Activated CD4-positive, alpha-beta T cell treated with anti-CD3 and anti-CD28 coated beads, Interleukin-2, Interleukin-6, amounts not matched to agents 100 ng/mL and 50 ng/mL, durations not matched to agents 16 hours and 8 hours (primary cell): ENCODE data around the gene SPATA13.
A peak's percentile ranks its signal among the peaks of the same experiment; 100 is the strongest.

Experiments used
- DNase-seq: peaks from one replicate; pipeline ENCODE4 v3.0.0-alpha.2; 2020

Gene SPATA13

GRCh38 chr13:24142453-24142852, 18.1 kb upstream of the SPATA13 start:
- DNase-seq, result no peak

GRCh38 chr13:24142886-24143285, 17.6 kb upstream of the SPATA13 start:
- no peak for DNase-seq

GRCh38 chr13:24145240-24145639, 15.3 kb upstream of the SPATA13 start:
- no peak for DNase-seq

GRCh38 chr13:24145674-24146073, 14.8 kb upstream of the SPATA13 start:
- DNase-seq, result no peak

GRCh38 chr13:24146961-24147569, 13.5 kb upstream of the SPATA13 start:
- DNase-seq, result no peak

- DNase-seq, result no peak
Observed at GRCh38 chr13:24147570-24147963, 13.0 kb upstream of the SPATA13 start.

GRCh38 chr13:24148414-24149235, 11.9 kb upstream of the SPATA13 start:
- DNase-seq, result no peak

- no peak for DNase-seq
Observed at GRCh38 chr13:24149246-24150032, 11.1 kb upstream of the SPATA13 start.

GRCh38 chr13:24150572-24150971, 9.9 kb upstream of the SPATA13 start:
- DNase-seq, result no peak

- DNase-seq, result no peak
Observed at GRCh38 chr13:24151864-24152263, 8.7 kb upstream of the SPATA13 start.

- no peak for DNase-seq
Observed at GRCh38 chr13:24152292-24153214, 8.0 kb upstream of the SPATA13 start.

GRCh38 chr13:24153347-24153746, 7.2 kb upstream of the SPATA13 start:
- DNase-seq, result no peak

- no peak for DNase-seq
Observed at GRCh38 chr13:24153979-24154701, 6.4 kb upstream of the SPATA13 start.

- no peak for DNase-seq
Observed at GRCh38 chr13:24159357-24159756, 1.2 kb upstream of the SPATA13 start.

- DNase-seq, result peak; percentile 54
Observed at GRCh38 chr13:24161010-24161775, 673 bp downstream of the SPATA13 start.

- DNase-seq, result no peak
Observed at GRCh38 chr13:24161980-24162525, 1.5 kb downstream of the SPATA13 start.

GRCh38 chr13:24162604-24163003, 2.1 kb downstream of the SPATA13 start:
- DNase-seq, result no peak

GRCh38 chr13:24165746-24166145, 5.2 kb downstream of the SPATA13 start:
- DNase-seq, result no peak

- DNase-seq, result no peak
Observed at GRCh38 chr13:24166561-24166960, 6.0 kb downstream of the SPATA13 start.

- DNase-seq, result no peak
Observed at GRCh38 chr13:24167666-24168391, 7.3 kb downstream of the SPATA13 start.
